ENCODE results near the gene PRKG1. TPM values are rescaled to one million over a fixed set of nuclear protein-coding genes. Genes with fewer than 3 reads are reported as not detected.

The PRKG1 gene
- total and polyA plus RNA-seq, 4 donors, result 0.46 to 5.1 (median 1.5) TPM

GRCh38 chr10:51510231-51510630, 435.9 kb downstream of the PRKG1 start:
- TF ChIP-seq NR2F2 (IDR thresholded peaks at IDR 0.05), result no peak
- TF ChIP-seq JUND (IDR thresholded peaks at IDR 0.05), result no peak
- no peak for TF ChIP-seq GABPA (IDR thresholded peaks at IDR 0.05 in 1 of 2, conservative IDR thresholded peaks at IDR 0.05 in 1 of 2)
- no peak for TF ChIP-seq YY1 (IDR thresholded peaks at IDR 0.05)
- no peak for TF ChIP-seq RXRA (IDR thresholded peaks at IDR 0.05)
- no peak for TF ChIP-seq EGR1 (IDR thresholded peaks at IDR 0.05; ENCODE audit: low read depth in 2 of 2)
- TF ChIP-seq FOXA1 (IDR thresholded peaks at IDR 0.05), result no peak
- no peak for TF ChIP-seq MAX (IDR thresholded peaks at IDR 0.05)
- TF ChIP-seq ZBTB33 (IDR thresholded peaks at IDR 0.05), result no peak
- TF ChIP-seq TAF1 (conservative IDR thresholded peaks at IDR 0.05), result no peak
- no peak for TF ChIP-seq FOXA2 (IDR thresholded peaks at IDR 0.05)
- no peak for TF ChIP-seq HNF4A (conservative IDR thresholded peaks at IDR 0.05)
- no peak for TF ChIP-seq HNF4G (IDR thresholded peaks at IDR 0.05)
- no peak for TF ChIP-seq CTCF (IDR thresholded peaks at IDR 0.05; ENCODE audit: low read depth, low read length, missing input control)
- TF ChIP-seq RAD21 (IDR thresholded peaks at IDR 0.05), result no peak
- TF ChIP-seq, protein P1, sequence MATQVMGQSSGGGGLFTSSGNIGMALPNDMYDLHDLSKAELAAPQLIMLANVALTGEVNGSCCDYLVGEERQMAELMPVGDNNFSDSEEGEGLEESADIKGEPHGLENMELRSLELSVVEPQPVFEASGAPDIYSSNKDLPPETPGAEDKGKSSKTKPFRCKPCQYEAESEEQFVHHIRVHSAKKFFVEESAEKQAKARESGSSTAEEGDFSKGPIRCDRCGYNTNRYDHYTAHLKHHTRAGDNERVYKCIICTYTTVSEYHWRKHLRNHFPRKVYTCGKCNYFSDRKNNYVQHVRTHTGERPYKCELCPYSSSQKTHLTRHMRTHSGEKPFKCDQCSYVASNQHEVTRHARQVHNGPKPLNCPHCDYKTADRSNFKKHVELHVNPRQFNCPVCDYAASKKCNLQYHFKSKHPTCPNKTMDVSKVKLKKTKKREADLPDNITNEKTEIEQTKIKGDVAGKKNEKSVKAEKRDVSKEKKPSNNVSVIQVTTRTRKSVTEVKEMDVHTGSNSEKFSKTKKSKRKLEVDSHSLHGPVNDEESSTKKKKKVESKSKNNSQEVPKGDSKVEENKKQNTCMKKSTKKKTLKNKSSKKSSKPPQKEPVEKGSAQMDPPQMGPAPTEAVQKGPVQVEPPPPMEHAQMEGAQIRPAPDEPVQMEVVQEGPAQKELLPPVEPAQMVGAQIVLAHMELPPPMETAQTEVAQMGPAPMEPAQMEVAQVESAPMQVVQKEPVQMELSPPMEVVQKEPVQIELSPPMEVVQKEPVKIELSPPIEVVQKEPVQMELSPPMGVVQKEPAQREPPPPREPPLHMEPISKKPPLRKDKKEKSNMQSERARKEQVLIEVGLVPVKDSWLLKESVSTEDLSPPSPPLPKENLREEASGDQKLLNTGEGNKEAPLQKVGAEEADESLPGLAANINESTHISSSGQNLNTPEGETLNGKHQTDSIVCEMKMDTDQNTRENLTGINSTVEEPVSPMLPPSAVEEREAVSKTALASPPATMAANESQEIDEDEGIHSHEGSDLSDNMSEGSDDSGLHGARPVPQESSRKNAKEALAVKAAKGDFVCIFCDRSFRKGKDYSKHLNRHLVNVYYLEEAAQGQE (IDR thresholded peaks at IDR 0.05), result no peak
- H3K9me3 ChIP-seq (ENCODE audit: control insufficient read depth in 4 of 4, low read length in 3 of 4), result no peaks in the 10 kb centered on the region
- WGBS, result 69% methylated on average over 2 of the region's 2 CpGs

GRCh38 chr10:51521605-51522004, 447.3 kb downstream of the PRKG1 start:
- 66% methylated on average over 2 of the region's 2 CpGs for WGBS
- no peaks in the 10 kb centered on the region for H3K36me3 ChIP-seq (ENCODE audit: control insufficient read depth in 4 of 4, insufficient read depth in 3 of 4, low read depth in 1 of 4, low read length in 3 of 4)
- TF ChIP-seq FOXA2 (IDR thresholded peaks at IDR 0.05) (no peak), JUND (IDR thresholded peaks at IDR 0.05) (no peak), NR2F2 (IDR thresholded peaks at IDR 0.05) (no peak), ZBTB33 (IDR thresholded peaks at IDR 0.05) (no peak), SP1 (IDR thresholded peaks at IDR 0.05) (no peak), TAF1 (conservative IDR thresholded peaks at IDR 0.05) (no peak), EGR1 (IDR thresholded peaks at IDR 0.05; ENCODE audit: low read depth in 2 of 2) (no peak), FOXA1 (IDR thresholded peaks at IDR 0.05) (no peak), MAX (IDR thresholded peaks at IDR 0.05) (no peak)
- TF ChIP-seq, protein P1 (IDR thresholded peaks at IDR 0.05), result no peak

More at GRCh38 chr10:51510231-51510630, 435.9 kb downstream of the PRKG1 start:
- H3K27ac ChIP-seq (ENCODE audit: low read depth in 1 of 2, low read length in 2 of 2), result no peak overlapping the region
- no peak for DNase-seq (ENCODE audit: low spot score)
- no peaks in the 10 kb centered on the region for H3K4me1 ChIP-seq (ENCODE audit: control insufficient read depth in 4 of 4, insufficient read depth in 4 of 4, low read length in 3 of 4)
- peaks cover 0 to 2% (median 0%) of the 10 kb centered on the region in 4 donors for H3K27me3 ChIP-seq (ENCODE audit: control insufficient read depth in 4 of 4, insufficient read depth in 4 of 4, low read length in 3 of 4)
- H3K4me3 ChIP-seq (ENCODE audit: low read depth in 1 of 3, low read length in 3 of 3), result no peak overlapping the region
- H3K9ac ChIP-seq (ENCODE audit: low read depth in 1 of 2, low read length in 2 of 2), result no peak overlapping the region
- no peaks in the 10 kb centered on the region for H3K36me3 ChIP-seq (ENCODE audit: control insufficient read depth in 4 of 4, insufficient read depth in 3 of 4, low read depth in 1 of 4, low read length in 3 of 4)

More at GRCh38 chr10:51521605-51522004, 447.3 kb downstream of the PRKG1 start:
- H3K4me3 ChIP-seq (ENCODE audit: low read depth in 1 of 3, low read length in 3 of 3), result no peak overlapping the region
- H3K9me3 ChIP-seq (ENCODE audit: control insufficient read depth in 4 of 4, low read length in 3 of 4), result no peaks in the 10 kb centered on the region
- no peaks in the 10 kb centered on the region for H3K27me3 ChIP-seq (ENCODE audit: control insufficient read depth in 4 of 4, insufficient read depth in 4 of 4, low read length in 3 of 4)
- H3K9ac ChIP-seq (ENCODE audit: low read depth in 1 of 2, low read length in 2 of 2), result no peak overlapping the region
- no peaks in the 10 kb centered on the region for H3K4me1 ChIP-seq (ENCODE audit: control insufficient read depth in 4 of 4, insufficient read depth in 4 of 4, low read length in 3 of 4)
- DNase-seq (ENCODE audit: low spot score), result no peak
- no peak overlapping the region for H3K27ac ChIP-seq (ENCODE audit: low read depth in 1 of 2, low read length in 2 of 2)
